IMR-90 (cell line): Measurements from ENCODE around the gene SLC26A6. TPM values are rescaled to one million over a fixed set of nuclear protein-coding genes. Genes with fewer than 3 reads are reported as not detected.
A peak's percentile ranks its signal among the peaks of the same experiment; 100 is the strongest.

ENCODE experiments used
- ATAC-seq: fragments of 200-7000 bp; cut with Tn5 transposase; 2 replicates; pipeline ENCODE4 v1.9.1; 2020; ENCODE audit warnings: low read depth, mild to moderate bottlenecking, moderate library complexity
- BruUV-seq: library from RNA; stranded (reverse); fragments of 400-500 nt; replicated peaks from 2 replicates; lab custom pipeline; 2021; lab: Mats Ljungman, UMichigan
- CTCF ChIA-PET: fragments of 300-600 bp; formaldehyde crosslinking; extraction: SDS; loops from one replicate; lab custom pipeline; 2021; ENCODE audit warnings: antibody characterized with exemption; lab: Yijun Ruan, JAX
- POLR2A ChIA-PET: fragments of 300-600 bp; sonication (Branson Sonifier 250); formaldehyde crosslinking; loops from one replicate; lab custom pipeline; 2022; ENCODE audit warnings: antibody characterized with exemption; ENCODE audit not compliant: unreplicated experiment; lab: Charles Lee
- DNase-seq: peaks from one replicate; pipeline ENCODE4 v3.0.0; 2013
- H2AFZ ChIP-seq: replicated peaks from 2 replicates; pipeline ENCODE3; 2013; ENCODE audit warnings: low read length, mild to moderate bottlenecking; ENCODE audit not compliant: poor library complexity
- H2AK5ac ChIP-seq: 2 replicates; pipeline ENCODE4 v1.6.1; 2013; ENCODE audit warnings: low read depth, low read length, inconsistent platforms
- H2AK9ac ChIP-seq: replicated peaks from 2 replicates; pipeline ENCODE3; 2013; ENCODE audit warnings: mild to moderate bottlenecking, low read depth, low read length, moderate library complexity; ENCODE audit not compliant: poor library complexity
- H2BK120ac ChIP-seq: 2 replicates; pipeline ENCODE4 v1.6.1; 2013; ENCODE audit warnings: low read depth, low read length, inconsistent platforms
- H2BK15ac ChIP-seq: 3 replicates; pipeline ENCODE4 v1.6.1; 2013; ENCODE audit warnings: low read depth, low read length, inconsistent platforms
- H2BK20ac ChIP-seq: 2 replicates; pipeline ENCODE4 v1.6.1; 2013; ENCODE audit warnings: low read depth, mild to moderate bottlenecking, inconsistent platforms, low read length, moderate library complexity
- H2BK5ac ChIP-seq: 2 replicates; pipeline ENCODE4 v1.6.1; 2013; ENCODE audit warnings: mild to moderate bottlenecking, low read depth, low read length, inconsistent platforms; ENCODE audit not compliant: poor library complexity, severe bottlenecking
- H3K14ac ChIP-seq: replicated peaks from 2 replicates; pipeline ENCODE4 v1.6.1; 2013; ENCODE audit warnings: low read depth, low read length, inconsistent platforms
- H3K18ac ChIP-seq: 2 replicates; pipeline ENCODE4 v1.6.1; 2013; ENCODE audit warnings: low read depth, low read length, control low read depth
- H3K23ac ChIP-seq: 2 replicates; pipeline ENCODE4 v1.6.1; 2013; ENCODE audit warnings: low read depth, low read length, inconsistent platforms
- H3K27ac ChIP-seq: 2 replicates; pipeline ENCODE4 v1.5.1; 2013; ENCODE audit warnings: mild to moderate bottlenecking, control low read depth, low read length; ENCODE audit not compliant: insufficient read depth
- H3K27me3 ChIP-seq: 2 replicates; pipeline ENCODE4 v1.6.1; 2013; ENCODE audit warnings: low read length; ENCODE audit not compliant: control insufficient read depth, insufficient read depth
- H3K36me3 ChIP-seq: 2 replicates; pipeline ENCODE4 v1.6.1; 2013; ENCODE audit warnings: low read length, mixed read lengths; ENCODE audit not compliant: control insufficient read depth, insufficient read depth
- H3K4ac ChIP-seq: 2 replicates; pipeline ENCODE4 v1.6.1; 2013; ENCODE audit warnings: low read depth, low read length, inconsistent platforms
- H3K4me1 ChIP-seq: 2 replicates; pipeline ENCODE4 v1.6.1; 2013; ENCODE audit warnings: low read length, mixed read lengths; ENCODE audit not compliant: control insufficient read depth, insufficient read depth
- H3K4me2 ChIP-seq: 2 replicates; pipeline ENCODE4 v1.6.1; 2013; ENCODE audit warnings: low read depth, mild to moderate bottlenecking, control low read depth, low read length, moderate library complexity
- H3K4me3 ChIP-seq: 2 replicates; pipeline ENCODE4 v1.5.1; 2013; ENCODE audit warnings: low read depth, mild to moderate bottlenecking, control low read depth, low read length, moderate library complexity; ENCODE audit not compliant: insufficient read depth
- H3K56ac ChIP-seq: 2 replicates; pipeline ENCODE4 v1.6.1; 2013; ENCODE audit warnings: low read length, inconsistent platforms; ENCODE audit not compliant: insufficient read depth; ENCODE audit errors: extremely low read depth
- H3K79me1 ChIP-seq, 2 experiments: 2 replicates each; pipeline ENCODE4 v1.6.1; 2013; ENCODE audit warnings: low read length in 2 of 2, inconsistent platforms in 1 of 2, low read depth in 1 of 2
- H3K9ac ChIP-seq: 2 replicates; pipeline ENCODE4 v1.6.1; 2013; ENCODE audit warnings: low read depth, low read length, control low read depth
- H3K9me1 ChIP-seq: 2 replicates; pipeline ENCODE4 v1.6.1; 2013; ENCODE audit warnings: low read length, inconsistent platforms; ENCODE audit not compliant: insufficient read depth
- H3K9me3 ChIP-seq: 2 replicates; pipeline ENCODE4 v1.6.1; 2013; ENCODE audit warnings: low read length; ENCODE audit not compliant: control insufficient read depth, insufficient read depth
- H4K20me1 ChIP-seq: 2 replicates; pipeline ENCODE4 v1.6.1; 2013; ENCODE audit warnings: low read length, inconsistent platforms; ENCODE audit not compliant: insufficient read depth
- H4K5ac ChIP-seq: 2 replicates; pipeline ENCODE4 v1.6.1; 2013; ENCODE audit warnings: mild to moderate bottlenecking, low read depth, low read length, control low read depth
- H4K8ac ChIP-seq, 2 experiments: 2 replicates each; pipeline ENCODE4 v1.6.1; 2013; ENCODE audit warnings: low read depth in 2 of 2, low read length in 2 of 2, control low read depth in 1 of 2, inconsistent platforms in 1 of 2
- H4K91ac ChIP-seq: 2 replicates; pipeline ENCODE4 v1.6.1; 2013; ENCODE audit warnings: low read depth, low read length, inconsistent platforms; ENCODE audit not compliant: insufficient read depth
- BHLHE40 ChIP-seq: fragments of 150-350 bp; IDR thresholded peaks from 2 replicates; pipeline ENCODE4 v1.6.1; 2016; ENCODE audit warnings: mild to moderate bottlenecking, low read depth, low read length
- CEBPB ChIP-seq: IDR thresholded peaks from 2 replicates; pipeline ENCODE4 v1.6.1; 2012; ENCODE audit warnings: low read depth, low read length, improper control_type of control experiment
- FOS ChIP-seq: fragments of 150-350 bp; IDR thresholded peaks from 2 replicates; pipeline ENCODE4 v1.6.1; 2016; ENCODE audit warnings: low read depth, low read length
- MAFK ChIP-seq: IDR thresholded peaks from 2 replicates; pipeline ENCODE4 v1.6.1; 2012; ENCODE audit warnings: low read depth, low read length, improper control_type of control experiment
- MAZ ChIP-seq: IDR thresholded peaks from 2 replicates; pipeline ENCODE4 v1.6.1; 2012; ENCODE audit warnings: low read depth, mild to moderate bottlenecking, low read length, improper control_type of control experiment, moderate library complexity, borderline replicate concordance
- MXI1 ChIP-seq: IDR thresholded peaks from 2 replicates; pipeline ENCODE4 v1.6.1; 2012; ENCODE audit warnings: low read depth, mild to moderate bottlenecking, low read length, moderate library complexity, borderline replicate concordance
- NFE2L2 ChIP-seq: fragments of 150-350 bp; IDR thresholded peaks from 2 replicates; pipeline ENCODE4 v1.6.1; 2016; ENCODE audit warnings: low read depth, mild to moderate bottlenecking, low read length
- POLR2A ChIP-seq: IDR thresholded peaks from 2 replicates; pipeline ENCODE4 v1.6.1; 2012; ENCODE audit warnings: mild to moderate bottlenecking, low read depth, low read length
- RAD21 ChIP-seq: IDR thresholded peaks from 2 replicates; pipeline ENCODE4 v1.6.1; 2012; ENCODE audit warnings: low read length, improper control_type of control experiment
- RFX5 ChIP-seq: IDR thresholded peaks from 2 replicates; pipeline ENCODE4 v1.8.0; 2012; ENCODE audit warnings: low read depth, mild to moderate bottlenecking, low read length, moderate library complexity
- SMC3 ChIP-seq: fragments of 150-350 bp; IDR thresholded peaks from 2 replicates; pipeline ENCODE4 v1.6.1; 2016; ENCODE audit warnings: low read depth, mild to moderate bottlenecking, antibody characterized with exemption, low read length, moderate library complexity
- WGBS, 2 experiments: methylation state at CpG; one replicate each; pipeline versions ENCODE4 v1.1.5 to v1.1.7; 2013; ENCODE audit warnings: missing lambda C conversion rate in 2 of 2; ENCODE audit not compliant: insufficient read length in 1 of 2; ENCODE audit errors: extremely low coverage in 2 of 2; 5-methylcytosine and 5-hydroxymethylcytosine counted together
- dilution Hi-C: fragments of 300-500 bp; cut with HindIII; formaldehyde crosslinking; loops from one replicate; pipeline ENCODE4 v1.14.3; 2018; ENCODE audit warnings: low sequenced_read_pairs; ENCODE audit not compliant: unreplicated experiment
- in situ Hi-C: fragments of 300-500 bp; cut with MboI; formaldehyde crosslinking; loops from 3 replicates; pipeline ENCODE4 v1.14.3; 2019; ENCODE audit warnings: low sequenced_read_pairs, inconsistent platforms, mixed read lengths
- intact Hi-C: fragments of 100-400 bp; cut with micrococcal nuclease; formaldehyde crosslinking; loops from 2 replicates; pipeline ENCODE4 v1.10.0; 2022
- polyA plus RNA-seq, 3 experiments: library from polyadenylated mRNA; depleted of rRNA; stranded (reverse); fragments of >200 nt; gene quantifications; 2 replicates each; pipeline ENCODE4 v1.2.3, GENCODE V29; 2012; ENCODE audit warnings: low replicate concordance in 1 of 3
- total RNA-seq: library from RNA; depleted of rRNA; stranded (reverse); fragments of >200 nt; gene quantifications from 2 replicates; pipeline ENCODE4 v1.2.3, GENCODE V29; 2012
- TF ChIP-seq, protein P1 (sequence below): fragments of 150-350 bp; IDR thresholded peaks from 2 replicates; pipeline ENCODE4 v1.6.1; 2017; ENCODE audit warnings: mild to moderate bottlenecking, antibody characterized with exemption, low read length, low read depth
- TF ChIP-seq, protein P2 (sequence below): fragments of 150-350 bp; IDR thresholded peaks from 2 replicates; pipeline ENCODE4 v1.6.1; 2016; ENCODE audit warnings: low read depth, mild to moderate bottlenecking, low read length, moderate library complexity, borderline replicate concordance
- TF ChIP-seq, protein P3 (sequence below): conservative IDR thresholded peaks from 2 replicates; pipeline ENCODE4 v1.5.1; 2012; ENCODE audit warnings: mild to moderate bottlenecking, low read depth, low read length, improper control_type of control experiment

SLC26A6 gene
- total and polyA plus RNA-seq, 2 of the 4 experiments (the other 2 are of a cell fraction): 11.8 to 34.3 TPM

DNA sequence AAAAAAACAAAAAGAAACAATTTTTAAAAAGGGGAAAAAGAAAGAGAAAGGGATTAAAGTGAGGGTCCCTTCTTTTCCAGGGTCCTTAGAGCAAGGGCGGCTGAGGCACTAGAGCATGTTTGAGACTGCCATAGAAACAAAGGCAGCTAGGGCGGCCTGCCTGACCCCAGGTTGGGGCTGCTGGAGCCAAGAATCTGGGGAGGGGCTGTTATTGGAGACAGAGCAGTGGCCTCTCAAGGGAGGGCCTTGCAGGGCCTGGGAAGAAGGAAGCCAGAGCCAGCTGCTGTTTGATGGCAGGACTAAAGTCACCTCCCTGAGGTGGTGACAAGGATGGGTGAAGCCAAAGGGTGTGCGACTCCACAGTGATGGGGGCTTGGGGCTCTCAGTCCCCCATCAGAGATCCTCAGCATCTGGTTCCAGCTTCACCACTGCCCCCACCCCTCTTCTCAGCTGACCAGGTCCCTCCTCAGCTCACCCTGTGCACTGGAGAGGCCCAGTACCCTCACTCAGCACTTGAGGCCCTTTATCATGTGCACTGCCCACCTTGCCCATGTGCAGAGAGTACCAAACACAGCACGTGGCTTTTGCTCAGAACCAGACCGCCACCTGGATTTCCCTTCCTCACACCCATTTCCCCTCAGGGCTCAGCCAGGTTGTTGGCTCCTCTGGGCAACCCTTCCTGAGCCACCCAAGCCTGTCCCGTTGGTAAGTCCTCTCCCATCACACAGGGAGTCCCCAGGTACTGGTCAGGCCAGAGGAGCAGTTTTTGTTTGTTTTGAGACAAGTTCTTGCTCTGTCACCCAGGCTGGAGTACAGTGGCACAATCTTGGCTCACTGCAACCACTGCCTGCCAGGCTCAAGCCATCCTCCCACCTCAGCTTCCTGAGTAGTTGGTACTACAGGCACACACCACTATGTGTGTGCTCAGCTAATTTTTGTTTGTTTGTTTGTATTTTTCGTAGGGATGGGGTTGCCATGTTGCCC, 15.4 kb downstream of the SLC26A6 start:
- H3K27me3 ChIP-seq: no peaks in the 10 kb centered on the region
- H2BK15ac ChIP-seq: no peak overlapping the region
- H3K4ac ChIP-seq: no peak overlapping the region
- CTCF ChIA-PET: interaction anchor here (0.8 kb wide), 1 partner anchor 38 kb away, joined by 3 read pairs; no protein-coding TSS in a partner anchor
- H2AK5ac ChIP-seq: peak overlapping the region; percentile 50; the same call in 1 of the 2 replicates
- H4K20me1 ChIP-seq: no peaks in the 10 kb centered on the region
- H3K18ac ChIP-seq: no peak overlapping the region; the same call in 1 of the 2 replicates
- intact Hi-C loops: no loop called here
- ATAC-seq: no peak
- dilution Hi-C loops: no loop called here
- H3K4me3 ChIP-seq: no peak overlapping the region
- no peak overlapping the region for H3K56ac ChIP-seq
- no peaks in the 10 kb centered on the region for H3K9me1 ChIP-seq
- peak overlapping the region; percentile 97 for H3K27ac ChIP-seq
- peaks cover 10% of the 10 kb centered on the region for H3K9me3 ChIP-seq
- no peaks in the 10 kb centered on the region for H3K79me1 ChIP-seq
- H4K5ac ChIP-seq: no peak overlapping the region; the same call in 1 of the 2 replicates
- peak overlapping the region; percentile 41; the same call in 1 of the 2 replicates for H4K91ac ChIP-seq
- peaks cover 7% of the 10 kb centered on the region for H3K4me1 ChIP-seq
- H3K36me3 ChIP-seq: peaks cover 17% of the 10 kb centered on the region
- POLR2A ChIA-PET: no interaction called here
- no peak overlapping the region for H2AK9ac ChIP-seq
- no peak overlapping the region for H2AFZ ChIP-seq
- BruUV-seq: no TSS peak
- no peak for DNase-seq
- H3K9ac ChIP-seq: no peak overlapping the region
- no peak overlapping the region for H3K23ac ChIP-seq
- H2BK120ac ChIP-seq: no peak overlapping the region
- no peak overlapping the region for H3K4me2 ChIP-seq
- peak overlapping the region; percentile 67 for H2BK5ac ChIP-seq
- in situ Hi-C loops: no loop called here
- 0 out of 2 replicates have a peak overlapping the region, but pooled peaks have one; percentile 58 for H3K14ac ChIP-seq
- no peak overlapping the region for H2BK20ac ChIP-seq
- H4K8ac ChIP-seq: peak overlapping the region in 1 of 2 experiments; percentile 61; a peak in 1 of 4 replicates
- no CpG with 5 or more reads among the region's 7 CpGs for WGBS, 2 experiments
- no peak for TF ChIP-seq MAZ
- no peak for TF ChIP-seq MXI1
- TF ChIP-seq CEBPB: no peak
- TF ChIP-seq POLR2A: no peak
- no peak for TF ChIP-seq SMC3
- no peak for TF ChIP-seq RFX5
- TF ChIP-seq MAFK: no peak
- TF ChIP-seq NFE2L2: no peak
- TF ChIP-seq, protein P1, sequence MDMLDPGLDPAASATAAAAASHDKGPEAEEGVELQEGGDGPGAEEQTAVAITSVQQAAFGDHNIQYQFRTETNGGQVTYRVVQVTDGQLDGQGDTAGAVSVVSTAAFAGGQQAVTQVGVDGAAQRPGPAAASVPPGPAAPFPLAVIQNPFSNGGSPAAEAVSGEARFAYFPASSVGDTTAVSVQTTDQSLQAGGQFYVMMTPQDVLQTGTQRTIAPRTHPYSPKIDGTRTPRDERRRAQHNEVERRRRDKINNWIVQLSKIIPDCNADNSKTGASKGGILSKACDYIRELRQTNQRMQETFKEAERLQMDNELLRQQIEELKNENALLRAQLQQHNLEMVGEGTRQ: no peak
- TF ChIP-seq, protein P2, sequence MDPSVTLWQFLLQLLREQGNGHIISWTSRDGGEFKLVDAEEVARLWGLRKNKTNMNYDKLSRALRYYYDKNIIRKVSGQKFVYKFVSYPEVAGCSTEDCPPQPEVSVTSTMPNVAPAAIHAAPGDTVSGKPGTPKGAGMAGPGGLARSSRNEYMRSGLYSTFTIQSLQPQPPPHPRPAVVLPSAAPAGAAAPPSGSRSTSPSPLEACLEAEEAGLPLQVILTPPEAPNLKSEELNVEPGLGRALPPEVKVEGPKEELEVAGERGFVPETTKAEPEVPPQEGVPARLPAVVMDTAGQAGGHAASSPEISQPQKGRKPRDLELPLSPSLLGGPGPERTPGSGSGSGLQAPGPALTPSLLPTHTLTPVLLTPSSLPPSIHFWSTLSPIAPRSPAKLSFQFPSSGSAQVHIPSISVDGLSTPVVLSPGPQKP: no peak
- TF ChIP-seq, protein P3, sequence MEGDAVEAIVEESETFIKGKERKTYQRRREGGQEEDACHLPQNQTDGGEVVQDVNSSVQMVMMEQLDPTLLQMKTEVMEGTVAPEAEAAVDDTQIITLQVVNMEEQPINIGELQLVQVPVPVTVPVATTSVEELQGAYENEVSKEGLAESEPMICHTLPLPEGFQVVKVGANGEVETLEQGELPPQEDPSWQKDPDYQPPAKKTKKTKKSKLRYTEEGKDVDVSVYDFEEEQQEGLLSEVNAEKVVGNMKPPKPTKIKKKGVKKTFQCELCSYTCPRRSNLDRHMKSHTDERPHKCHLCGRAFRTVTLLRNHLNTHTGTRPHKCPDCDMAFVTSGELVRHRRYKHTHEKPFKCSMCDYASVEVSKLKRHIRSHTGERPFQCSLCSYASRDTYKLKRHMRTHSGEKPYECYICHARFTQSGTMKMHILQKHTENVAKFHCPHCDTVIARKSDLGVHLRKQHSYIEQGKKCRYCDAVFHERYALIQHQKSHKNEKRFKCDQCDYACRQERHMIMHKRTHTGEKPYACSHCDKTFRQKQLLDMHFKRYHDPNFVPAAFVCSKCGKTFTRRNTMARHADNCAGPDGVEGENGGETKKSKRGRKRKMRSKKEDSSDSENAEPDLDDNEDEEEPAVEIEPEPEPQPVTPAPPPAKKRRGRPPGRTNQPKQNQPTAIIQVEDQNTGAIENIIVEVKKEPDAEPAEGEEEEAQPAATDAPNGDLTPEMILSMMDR: no peak
- no peak for TF ChIP-seq BHLHE40
- no peak for TF ChIP-seq FOS
- TF ChIP-seq RAD21: no peak
